T47D (cell line): ENCODE data around the gene SLC41A3.
A peak's percentile ranks its signal among the peaks of the same experiment; 100 is the strongest.
"Not testable (repeated sequence)": the region's sequence is repeated elsewhere in the genome, so short reads cannot be mapped to it uniquely, and the experiment has no call there.

Experiments
- DNase-seq, 2 experiments: peaks; one replicate each; pipeline versions ENCODE4 v3.0.0 to v3.0.0-alpha.2; 2011 to 2012; ENCODE audit warnings: low read depth in 1 of 2, low spot score in 1 of 2
- JUND ChIP-seq: IDR thresholded peaks from 2 replicates; pipeline ENCODE4 v1.6.1; 2012; ENCODE audit warnings: low read depth
- in situ Hi-C: cut with HindIII; loops from 2 replicates; pipeline ENCODE4 v1.10.0; 2016; ENCODE audit warnings: low sequenced_read_pairs, low pct_unique_long_range_greater_than_20kb

The SLC41A3 gene

DNA sequence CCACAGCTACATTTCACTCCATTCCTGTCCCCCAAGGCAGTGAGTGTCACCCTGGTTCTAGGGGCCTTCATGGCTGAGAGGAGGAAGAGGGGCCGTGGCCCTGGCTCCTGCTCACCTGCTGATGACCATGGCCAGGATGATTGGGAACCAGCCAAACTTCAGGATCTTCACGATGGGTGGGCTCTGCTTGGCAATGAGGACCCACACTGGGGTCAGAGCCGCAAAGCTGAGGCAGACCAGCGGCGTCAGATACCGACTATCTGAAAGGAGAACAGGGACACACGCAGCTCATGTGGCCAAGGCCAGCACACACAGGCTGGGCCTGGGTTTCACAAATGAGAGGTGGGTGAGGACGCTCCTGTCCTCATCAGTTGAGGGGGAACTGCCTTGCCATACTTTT, 67.3 kb downstream of the SLC41A3 start:
- DNase-seq = no peak
- no peak for TF ChIP-seq JUND
- in situ Hi-C loops = no loop called here

DNA sequence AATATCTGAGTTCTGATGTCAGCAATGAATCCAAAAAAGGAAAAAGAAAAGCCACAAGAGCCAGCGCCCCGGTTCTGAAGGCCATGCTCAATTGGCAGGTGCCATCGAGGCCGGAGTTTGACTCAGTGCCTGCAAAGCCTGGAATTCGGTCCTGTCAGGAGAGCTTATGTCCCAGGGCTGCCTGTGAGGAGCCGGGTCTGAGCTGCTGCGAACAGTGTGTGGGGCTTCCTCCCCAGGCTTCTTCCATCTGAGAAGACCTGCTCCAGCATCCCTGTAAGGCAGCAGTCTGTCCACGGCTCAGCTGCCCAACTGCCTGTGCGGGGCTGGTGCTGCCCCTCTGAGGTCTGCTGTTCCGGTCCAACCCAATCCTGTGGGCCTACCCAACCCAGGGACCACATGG, 68.8 kb downstream of the SLC41A3 start:
- no peak for TF ChIP-seq JUND
- DNase-seq = no peak
- in situ Hi-C loops = no loop called here

DNA sequence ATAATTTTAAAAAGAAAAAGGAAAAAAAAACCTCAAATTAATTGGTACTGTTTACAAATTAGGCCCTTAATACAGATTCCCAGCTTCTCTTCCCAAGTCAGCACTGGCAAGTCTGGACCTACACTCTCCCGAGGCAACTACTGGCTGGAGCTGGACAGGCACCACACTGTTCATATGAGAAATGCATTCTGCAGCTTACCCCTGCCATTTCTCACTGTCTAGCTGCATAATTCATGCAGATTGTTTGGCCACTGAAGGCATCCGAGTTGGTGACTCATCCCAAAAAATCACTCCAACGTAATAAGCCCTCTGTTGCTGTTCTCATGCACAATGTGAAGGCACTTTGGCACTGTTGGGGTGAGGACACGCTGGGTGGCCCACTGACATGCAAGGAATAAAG, 69.7 kb downstream of the SLC41A3 start:
- no peak for TF ChIP-seq JUND
- in situ Hi-C loops = no loop called here
- DNase-seq = no peak

DNA sequence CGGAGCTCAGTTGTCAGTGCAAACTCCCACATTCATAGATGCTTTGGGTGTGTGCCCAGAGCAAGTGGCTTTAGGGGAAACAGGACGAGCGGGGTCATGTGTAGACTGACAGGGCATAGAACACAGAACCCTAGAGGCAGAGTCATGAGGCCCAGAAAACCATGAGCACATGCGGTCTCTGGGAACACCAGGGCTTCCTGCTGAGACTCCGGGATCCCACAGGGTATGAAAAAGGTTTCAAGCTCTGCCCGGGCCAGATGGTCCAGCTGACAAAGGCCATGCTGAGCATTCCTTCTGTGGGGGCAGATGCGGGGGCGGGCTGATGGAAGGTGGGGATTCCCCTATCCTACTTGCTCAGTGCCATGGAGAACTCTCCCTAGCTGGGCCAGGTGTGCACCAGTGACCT, 70.2 kb downstream of the SLC41A3 start:
- in situ Hi-C loops = no loop called here
- no peak for DNase-seq
- TF ChIP-seq JUND = no peak

DNA sequence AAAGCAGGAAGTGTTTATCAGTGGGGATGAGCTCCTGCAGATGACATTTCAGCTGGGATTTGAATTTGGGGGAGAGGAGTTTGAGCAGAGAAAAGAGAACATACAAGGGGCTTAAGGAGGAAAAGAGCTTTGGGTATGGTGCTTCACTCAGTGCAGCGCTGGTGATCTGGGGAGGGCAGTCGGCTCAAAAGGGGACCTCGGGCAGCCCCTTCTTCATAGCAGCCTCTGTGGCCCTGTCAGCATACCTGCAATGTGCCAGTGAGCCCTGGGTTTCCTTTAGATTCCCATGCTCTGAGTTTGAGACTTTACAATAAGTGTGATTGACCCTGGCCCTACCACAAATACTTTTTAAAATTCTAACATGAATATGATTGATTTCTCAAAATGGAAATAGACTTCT, 74.7 kb downstream of the SLC41A3 start:
- in situ Hi-C loops = no loop called here
- DNase-seq = no peak
- no peak for TF ChIP-seq JUND

DNA sequence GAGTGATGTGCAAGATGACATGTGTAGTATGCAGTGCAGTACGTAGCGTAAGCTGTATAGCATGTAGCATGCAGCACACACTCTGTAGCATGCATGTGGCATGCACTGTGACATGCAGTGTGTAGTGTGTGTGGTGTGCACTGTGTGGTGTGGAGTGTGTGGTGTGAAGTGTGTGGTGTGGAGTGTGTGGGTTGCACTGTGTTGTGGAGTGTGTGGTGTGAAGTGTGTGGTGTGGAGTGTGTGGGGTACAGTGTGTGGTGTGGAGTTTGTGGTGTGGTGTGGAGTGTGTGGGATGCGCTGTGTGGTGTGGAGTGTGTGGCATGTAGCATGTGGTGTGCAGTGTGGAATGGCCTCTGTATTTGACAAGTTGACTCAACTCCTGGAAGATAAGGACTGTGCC, 75.7 kb downstream of the SLC41A3 start:
- in situ Hi-C loops = no loop called here
- DNase-seq = no peak
- TF ChIP-seq JUND = no peak

DNA sequence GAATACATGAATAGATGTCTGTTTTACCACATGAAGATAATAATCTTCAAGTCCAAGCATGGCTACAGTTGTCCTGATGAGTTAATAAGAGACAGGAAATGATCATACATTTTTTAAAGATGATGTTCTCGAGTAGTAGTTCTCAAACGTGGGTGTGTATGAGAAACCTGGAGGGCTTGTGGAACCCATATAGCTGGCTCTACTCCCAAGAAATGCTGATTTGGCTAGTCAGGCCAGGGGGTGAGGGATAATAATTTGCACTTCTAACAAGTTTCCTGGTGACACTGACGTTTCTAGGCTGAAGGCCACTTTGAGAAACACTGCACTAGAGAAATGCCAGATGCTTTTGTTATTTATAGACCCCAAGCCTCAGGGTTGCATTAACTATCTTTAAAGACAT, 78.0 kb downstream of the SLC41A3 start:
- TF ChIP-seq JUND = no peak
- in situ Hi-C loops = no loop called here
- DNase-seq = no peak

DNA sequence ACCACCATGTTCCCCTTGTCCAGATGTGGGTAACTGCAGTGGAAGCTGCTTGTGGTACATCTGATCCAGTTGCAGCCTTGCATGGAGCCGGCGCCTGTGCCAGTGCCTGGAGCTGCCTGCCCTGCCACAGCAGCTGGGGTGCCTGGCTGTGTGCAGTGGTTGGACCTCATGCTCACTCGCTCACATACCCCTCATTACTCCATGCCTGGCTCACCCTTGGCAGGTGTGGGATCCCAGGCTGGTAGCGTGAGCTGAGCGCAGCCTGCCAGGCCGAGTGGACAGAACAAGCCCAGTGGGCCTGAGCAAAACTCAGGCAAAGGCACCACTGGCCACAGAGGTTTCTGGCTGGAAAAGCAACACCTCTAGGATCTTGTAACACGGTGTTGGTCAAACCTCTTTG, 79.2 kb downstream of the SLC41A3 start:
- no peak for TF ChIP-seq JUND
- in situ Hi-C loops = no loop called here
- no peak for DNase-seq

DNA sequence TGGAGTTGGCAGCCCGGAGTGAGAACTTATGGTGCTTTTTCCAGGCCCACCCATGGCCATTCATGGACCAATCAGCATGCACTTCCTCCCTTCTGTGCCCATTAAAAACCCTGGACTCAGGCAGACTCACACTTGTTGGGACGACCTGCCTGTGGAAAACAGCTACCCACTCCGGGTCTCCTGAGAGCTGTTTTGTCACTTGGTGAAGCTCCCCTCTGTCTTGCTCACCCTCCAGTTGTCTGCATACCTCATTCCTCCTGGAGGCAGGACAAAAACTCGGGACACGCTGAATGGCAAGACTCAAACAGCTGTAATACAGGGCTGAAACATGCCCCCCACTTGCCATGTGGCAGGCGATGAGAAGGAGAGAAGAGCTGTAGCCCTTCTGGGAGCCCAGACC, 79.7 kb downstream of the SLC41A3 start:
- DNase-seq = no peak
- TF ChIP-seq JUND = no peak
- in situ Hi-C loops = no loop called here

DNA sequence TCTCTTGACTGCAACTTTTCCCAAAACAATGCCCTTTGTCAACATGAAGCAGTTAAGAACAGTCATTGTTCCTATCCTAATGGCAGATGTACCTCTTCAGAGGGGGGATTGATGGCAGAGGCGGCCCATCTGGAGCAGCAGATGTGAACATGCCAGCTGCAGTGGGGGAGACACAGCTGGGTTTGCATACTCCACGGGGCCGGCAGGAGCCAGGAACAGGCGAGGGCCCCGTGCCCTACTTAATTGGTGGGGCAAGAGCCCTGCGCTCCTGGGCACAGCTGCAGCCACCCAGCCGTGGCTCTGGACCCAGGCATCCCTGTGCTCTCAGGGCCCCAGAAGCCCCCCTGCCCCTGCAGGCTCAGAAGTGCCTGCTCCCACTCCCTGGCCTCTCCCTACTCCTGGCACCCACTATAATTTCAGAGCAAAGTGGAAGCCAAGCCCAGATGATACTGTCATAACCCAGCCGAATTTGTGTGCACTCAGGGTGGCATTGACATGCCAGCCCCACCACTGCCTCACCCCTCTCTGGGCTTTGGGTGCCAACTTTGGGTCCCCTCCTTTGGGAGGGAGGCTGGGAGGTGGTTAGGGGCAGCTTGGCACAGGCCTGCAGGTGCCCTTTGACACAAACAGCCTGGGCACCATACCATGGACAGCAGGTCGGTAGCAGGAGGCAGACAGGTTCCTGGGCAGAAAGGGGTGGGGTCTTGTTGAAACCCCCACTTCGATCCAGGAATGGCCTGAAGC, 80.3 kb downstream of the SLC41A3 start:
- DNase-seq = no peak
- no peak for TF ChIP-seq JUND
- in situ Hi-C loops = no loop called here

DNA sequence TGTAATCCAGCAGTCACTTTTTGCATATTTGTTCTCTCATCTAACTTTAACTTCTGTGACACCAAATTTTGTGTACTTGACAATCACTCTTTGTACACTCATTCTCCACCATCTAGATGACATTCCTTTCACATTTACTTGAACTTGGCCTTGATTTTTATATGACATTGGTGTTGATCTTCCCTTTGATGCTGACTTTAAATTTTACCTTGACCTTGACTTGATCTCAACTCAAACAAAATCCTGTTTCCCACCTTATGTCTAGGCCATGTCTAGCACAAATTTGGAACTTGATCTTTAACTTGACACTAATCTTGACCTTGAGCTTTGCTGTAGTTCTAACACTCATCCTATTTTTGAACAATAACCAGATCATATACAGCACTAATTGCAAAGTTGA, 81.7 kb downstream of the SLC41A3 start:
- no peak for TF ChIP-seq JUND
- no peak for DNase-seq

DNA sequence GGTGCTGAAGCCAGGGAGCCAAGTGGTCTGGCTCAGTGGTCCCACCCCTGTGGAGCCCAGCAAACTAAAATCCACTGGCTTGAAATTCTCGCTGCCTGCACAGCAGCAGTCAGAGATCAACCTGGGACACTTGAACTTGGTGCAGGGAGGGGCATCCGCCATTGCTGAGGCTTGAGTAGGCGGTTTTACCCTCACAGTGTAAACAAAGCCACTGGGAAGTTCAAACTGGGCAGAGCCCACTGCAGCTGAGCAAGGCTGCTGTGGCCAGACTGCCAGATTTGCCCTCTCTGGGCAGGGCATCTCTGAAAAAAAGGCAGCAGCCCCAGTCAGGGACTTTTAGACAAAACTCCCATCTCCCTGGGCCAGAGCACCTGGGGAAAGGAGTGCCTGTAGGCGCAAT, 87.2 kb downstream of the SLC41A3 start:
- DNase-seq, in situ Hi-C loops: not testable (repeated sequence)

More for the DNA sequence above, 81.7 kb downstream of the SLC41A3 start:
- in situ Hi-C loops = no loop called here

DNA sequence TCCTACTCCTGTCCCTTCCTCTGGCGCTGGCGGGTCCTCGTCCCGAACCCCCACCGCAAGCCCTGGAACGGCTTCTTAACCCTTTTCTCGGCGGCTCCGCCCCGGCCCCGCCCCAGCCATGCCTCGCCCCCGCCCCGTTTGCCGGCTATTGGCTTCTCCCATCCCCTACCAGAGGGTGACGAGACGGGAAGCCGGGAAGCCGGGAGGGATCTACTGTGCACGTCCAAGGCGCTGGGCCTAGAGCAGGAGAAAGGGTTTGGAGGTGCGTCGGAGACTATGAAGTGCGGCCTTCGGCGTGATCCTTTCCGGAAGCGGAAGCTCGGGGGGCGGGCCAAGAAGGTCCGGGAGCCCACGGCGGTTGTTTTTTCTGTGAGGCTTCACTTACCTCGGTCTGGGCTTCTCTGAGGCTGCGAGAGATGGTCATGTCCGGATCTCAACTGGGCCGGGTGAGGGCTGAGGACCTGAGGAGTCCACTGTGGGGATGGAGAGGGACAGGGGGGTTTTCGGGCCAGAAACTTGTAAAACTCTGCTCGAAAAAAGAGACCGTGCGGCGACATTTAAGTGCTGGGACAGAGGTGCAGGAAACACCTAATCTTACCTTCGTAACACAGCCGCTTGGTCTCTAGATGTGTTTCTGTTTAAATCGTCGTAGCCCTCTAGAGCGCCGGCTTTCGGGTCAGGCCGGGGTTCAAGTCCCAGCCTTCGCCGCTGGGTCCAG, 93.5 kb downstream of the SLC41A3 start:
- in situ Hi-C loops = no loop called here
- DNase-seq = peak; percentile 35 to 87
- TF ChIP-seq JUND = no peak

DNA sequence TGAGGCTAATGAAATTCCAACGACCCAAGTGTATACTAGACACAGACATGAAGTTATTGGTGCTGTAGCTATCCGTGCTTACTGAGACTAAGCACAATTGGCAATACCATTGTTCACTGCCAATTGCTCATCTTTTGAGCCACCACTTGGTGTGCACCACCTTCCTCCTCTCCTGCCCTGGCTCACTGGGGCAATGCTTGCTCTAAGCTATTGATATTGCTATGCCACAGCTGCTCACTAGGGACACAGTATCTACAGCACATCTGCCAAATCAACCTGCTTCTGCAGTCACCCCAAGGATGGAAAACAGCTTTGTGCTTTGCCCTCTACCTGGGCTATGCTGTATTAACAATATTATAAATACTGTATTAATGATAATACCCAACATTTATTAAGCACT, 99.0 kb downstream of the SLC41A3 start:
- DNase-seq, in situ Hi-C loops: not testable (repeated sequence)

DNA sequence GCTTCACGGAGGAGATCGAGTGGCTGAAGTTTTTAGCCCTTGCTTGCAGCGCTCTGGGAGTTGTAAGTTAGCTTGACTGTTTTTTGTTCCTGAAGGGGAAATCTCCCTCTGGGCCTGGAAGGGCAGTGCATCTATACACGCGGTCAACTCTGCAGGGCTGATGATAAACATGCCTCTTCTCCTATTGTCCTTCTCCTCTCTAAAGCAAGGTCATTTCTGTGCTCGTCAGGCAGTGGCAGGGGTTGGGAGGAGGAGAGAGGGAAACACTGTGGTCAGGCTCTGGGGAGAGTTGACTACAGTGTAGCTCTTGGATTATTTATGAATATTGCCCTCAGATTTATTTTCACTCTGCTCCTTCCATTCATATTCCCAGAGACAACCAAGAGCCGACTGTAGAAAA, 106.8 kb downstream of the SLC41A3 start:
- in situ Hi-C loops = not testable (repeated sequence)

DNA sequence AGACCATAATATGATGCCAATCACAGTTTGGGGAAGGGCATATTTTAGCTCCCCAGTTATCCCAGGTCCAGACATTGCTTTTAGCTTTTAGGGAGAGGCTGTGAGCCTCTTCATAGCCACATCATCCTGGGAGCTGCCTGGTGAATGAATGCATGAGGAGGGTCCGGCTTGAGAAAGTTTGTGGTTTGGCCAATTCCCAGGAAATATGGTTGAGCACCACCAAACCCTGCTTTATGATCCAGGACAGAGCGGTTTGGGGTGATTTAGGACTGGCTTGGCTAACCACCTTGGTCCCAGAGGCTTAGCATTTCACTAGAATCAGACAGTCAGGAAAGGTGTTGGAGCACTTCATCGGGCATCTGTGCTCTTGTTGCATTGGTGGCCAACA, 107.9 kb downstream of the SLC41A3 start:
- DNase-seq, in situ Hi-C loops: not testable (repeated sequence)

More for the DNA sequence above, 106.8 kb downstream of the SLC41A3 start:
- DNase-seq = not testable (repeated sequence)

DNA sequence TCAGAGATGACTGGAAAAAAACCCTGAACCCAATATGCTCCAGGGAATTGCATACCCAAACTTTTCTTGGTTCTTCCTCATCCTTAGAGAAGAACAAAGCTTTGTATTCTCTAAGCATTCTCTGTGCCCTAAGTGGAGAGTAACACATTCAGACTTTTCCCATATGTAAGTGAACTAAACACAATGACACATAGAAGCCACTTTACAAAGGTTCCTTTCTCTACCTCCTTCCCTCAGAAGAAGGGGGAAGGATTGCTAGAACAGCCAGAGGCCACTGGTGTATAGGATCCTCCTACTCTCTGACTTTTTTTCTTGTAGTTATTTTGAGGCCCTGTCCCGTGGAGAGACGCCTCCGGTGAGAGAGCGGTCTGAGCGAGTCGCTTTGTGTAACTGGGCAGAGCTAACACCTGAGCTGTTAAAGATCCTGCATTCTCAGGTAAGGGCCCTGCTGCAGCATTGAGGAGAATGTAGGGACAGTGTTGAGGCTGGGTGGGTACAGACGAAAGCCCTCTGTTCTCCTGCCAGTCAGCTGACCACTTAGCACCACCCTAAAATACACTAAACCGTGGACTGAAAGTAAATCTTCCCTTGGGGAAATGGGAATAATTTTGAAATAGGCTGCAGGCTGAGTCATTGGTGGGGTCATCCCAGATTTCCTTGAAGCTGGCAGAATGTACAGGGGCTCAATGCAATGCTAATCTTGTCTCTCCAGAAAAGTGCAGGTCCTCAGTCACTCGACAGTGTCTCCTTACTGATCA, 108.5 kb downstream of the SLC41A3 start:
- in situ Hi-C loops, DNase-seq: not testable (repeated sequence)
